ENCODE data around the gene KIAA1549.
"Not testable (repeated sequence)": the region's sequence is repeated elsewhere in the genome, so short reads cannot be mapped to it uniquely, and the experiment has no call there.

Gene KIAA1549

GRCh38 chr7:138849701-138850100, 131.5 kb downstream of the KIAA1549 start:
- DNase-seq (ENCODE audit: low read depth), result no peak

- DNase-seq (ENCODE audit: low read depth), result peak; percentile 47
Measured at GRCh38 chr7:138848056-138848980, 132.9 kb downstream of the KIAA1549 start.

GRCh38 chr7:138845711-138846110, 135.5 kb downstream of the KIAA1549 start:
- DNase-seq (ENCODE audit: low read depth), result no peak

GRCh38 chr7:138843632-138844580, 137.3 kb downstream of the KIAA1549 start:
- DNase-seq (ENCODE audit: low read depth), result no peak

- no peak for DNase-seq (ENCODE audit: low read depth)
Measured at GRCh38 chr7:138842111-138842510, 139.1 kb downstream of the KIAA1549 start.

- DNase-seq (ENCODE audit: low read depth), result no peak
Measured at GRCh38 chr7:138838166-138838565, 143.0 kb downstream of the KIAA1549 start.

- DNase-seq (ENCODE audit: low read depth), result no peak
Measured at GRCh38 chr7:138837627-138838026, 143.6 kb downstream of the KIAA1549 start.

GRCh38 chr7:138835087-138835486, 146.1 kb downstream of the KIAA1549 start:
- DNase-seq (ENCODE audit: low read depth), result no peak

GRCh38 chr7:138834583-138834982, 146.6 kb downstream of the KIAA1549 start:
- no peak for DNase-seq (ENCODE audit: low read depth)

GRCh38 chr7:138833596-138833995, 147.6 kb downstream of the KIAA1549 start:
- DNase-seq (ENCODE audit: low read depth), result no peak

GRCh38 chr7:138832966-138833365, 148.2 kb downstream of the KIAA1549 start:
- DNase-seq (ENCODE audit: low read depth), result no peak

GRCh38 chr7:138829335-138829734, 151.9 kb downstream of the KIAA1549 start:
- no peak for DNase-seq (ENCODE audit: low read depth)

GRCh38 chr7:138828302-138828701, 152.9 kb downstream of the KIAA1549 start:
- DNase-seq (ENCODE audit: low read depth), result no peak

GRCh38 chr7:138825049-138825721, 156.0 kb downstream of the KIAA1549 start:
- DNase-seq (ENCODE audit: low read depth), result no peak

GRCh38 chr7:138822867-138823535, 158.2 kb downstream of the KIAA1549 start:
- no peak for DNase-seq (ENCODE audit: low read depth)

- DNase-seq (ENCODE audit: low read depth), result no peak
Measured at GRCh38 chr7:138821912-138822311, 159.3 kb downstream of the KIAA1549 start.

GRCh38 chr7:138819625-138820024, 161.6 kb downstream of the KIAA1549 start:
- DNase-seq (ENCODE audit: low read depth), result no peak

- DNase-seq (ENCODE audit: low read depth), result no peak
Measured at GRCh38 chr7:138816650-138817049, 164.5 kb downstream of the KIAA1549 start.

- DNase-seq (ENCODE audit: low read depth), result no peak
Measured at GRCh38 chr7:138814816-138815332, 166.3 kb downstream of the KIAA1549 start.

- DNase-seq (ENCODE audit: low read depth), result no peak
Measured at GRCh38 chr7:138813945-138814344, 167.2 kb downstream of the KIAA1549 start.

- not testable (repeated sequence) for DNase-seq (ENCODE audit: low read depth)
Measured at GRCh38 chr7:138811327-138811726, 169.9 kb downstream of the KIAA1549 start.
